Stimulated activated CD4-positive, alpha-beta T cell treated with anti-CD3 and anti-CD28 coated beads, TNF-alpha, amount 100 ng/mL, for 48 hours (primary cell): ENCODE measurements around the gene HOXA4.

ENCODE experiments used
- DNase-seq, 3 donors: peaks; one replicate each; pipeline ENCODE4 v3.0.0-alpha.2; 2020; ENCODE audit warnings: low read depth in 3 of 3

The HOXA4 gene

GRCh38 chr7:27147199-27148030 is 16.9 kb upstream of the HOXA4 start, which contains the start of gene HOXA6:
Gene HOXA6 (minus strand): TSS chr7:27147774. CDS start chr7:27147749, 25 bp downstream.
- no peak for DNase-seq

- no peak for DNase-seq
Measured at GRCh38 chr7:27146491-27147198, 16.1 kb upstream of the HOXA4 start.

DNA sequence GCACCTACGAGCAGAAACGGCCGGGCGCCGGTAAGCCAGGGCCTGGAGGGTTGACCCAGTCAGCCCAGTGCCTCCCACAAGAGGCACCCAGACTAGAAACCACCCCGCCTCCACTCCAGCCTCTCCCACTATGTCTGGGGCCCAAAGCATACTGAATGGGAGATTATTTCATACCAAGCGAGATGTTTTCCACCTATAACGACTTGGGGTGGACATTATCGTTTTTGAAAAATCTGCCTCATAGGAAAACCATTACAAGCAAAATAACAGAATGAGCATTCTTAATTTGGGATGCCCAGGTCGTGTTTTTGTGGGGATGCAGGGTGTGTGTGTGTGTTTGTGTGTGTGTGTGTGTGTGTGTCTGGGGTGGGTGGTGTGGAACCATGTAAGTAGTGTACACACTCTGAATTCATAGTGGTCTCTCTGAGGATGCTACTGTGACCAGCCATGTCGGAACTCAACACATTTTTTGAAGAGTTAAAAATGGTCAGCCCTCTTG is 15.4 kb upstream of the HOXA4 start:
- no peak for DNase-seq

GRCh38 chr7:27145165-27145913 is 14.8 kb upstream of the HOXA4 start:
- no peak for DNase-seq

DNA sequence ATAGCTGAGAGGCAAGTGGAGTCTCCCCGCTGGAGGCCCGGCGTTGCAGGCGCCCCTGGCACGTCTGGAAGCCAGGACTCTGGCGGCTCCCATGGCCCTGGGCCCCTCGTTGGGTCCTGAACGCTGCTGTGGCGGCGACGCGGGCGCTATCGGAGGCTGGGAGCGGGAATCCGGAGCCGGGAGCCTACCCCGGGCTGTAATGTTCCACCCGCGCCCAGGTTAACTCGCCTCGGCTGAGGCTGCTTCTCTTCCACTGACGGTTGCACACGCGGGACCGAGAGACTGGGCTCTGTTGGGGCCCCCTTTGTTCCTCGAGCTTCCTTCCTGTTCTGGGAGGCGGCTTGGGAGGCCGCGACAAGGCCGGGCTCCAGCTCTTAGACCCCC is 14.2 kb upstream of the HOXA4 start:
- DNase-seq, result no peak

- no peak for DNase-seq
Measured at GRCh38 chr7:27143950-27144780, 13.6 kb upstream of the HOXA4 start.

GRCh38 chr7:27143023-27143949 is 12.7 kb upstream of the HOXA4 start, which contains the start of gene HOXA5:
Gene HOXA5 (minus strand): TSS chr7:27143681. CDS start chr7:27143607, 74 bp downstream.
- no peak for DNase-seq

- no peak for DNase-seq
Measured at GRCh38 chr7:27142580-27143022, 12.0 kb upstream of the HOXA4 start.

GRCh38 chr7:27141923-27142579 is 11.5 kb upstream of the HOXA4 start:
- no peak for DNase-seq

GRCh38 chr7:27141137-27141922 is 10.8 kb upstream of the HOXA4 start:
- no peak for DNase-seq

- no peak for DNase-seq
Measured at GRCh38 chr7:27140126-27140857, 9.7 kb upstream of the HOXA4 start.

GRCh38 chr7:27139334-27140125 is 9.0 kb upstream of the HOXA4 start:
- DNase-seq, result no peak

- DNase-seq, result no peak
Measured at GRCh38 chr7:27138985-27139333, 8.4 kb upstream of the HOXA4 start.

- no peak for DNase-seq
Measured at GRCh38 chr7:27138472-27138871, 7.9 kb upstream of the HOXA4 start.

DNA sequence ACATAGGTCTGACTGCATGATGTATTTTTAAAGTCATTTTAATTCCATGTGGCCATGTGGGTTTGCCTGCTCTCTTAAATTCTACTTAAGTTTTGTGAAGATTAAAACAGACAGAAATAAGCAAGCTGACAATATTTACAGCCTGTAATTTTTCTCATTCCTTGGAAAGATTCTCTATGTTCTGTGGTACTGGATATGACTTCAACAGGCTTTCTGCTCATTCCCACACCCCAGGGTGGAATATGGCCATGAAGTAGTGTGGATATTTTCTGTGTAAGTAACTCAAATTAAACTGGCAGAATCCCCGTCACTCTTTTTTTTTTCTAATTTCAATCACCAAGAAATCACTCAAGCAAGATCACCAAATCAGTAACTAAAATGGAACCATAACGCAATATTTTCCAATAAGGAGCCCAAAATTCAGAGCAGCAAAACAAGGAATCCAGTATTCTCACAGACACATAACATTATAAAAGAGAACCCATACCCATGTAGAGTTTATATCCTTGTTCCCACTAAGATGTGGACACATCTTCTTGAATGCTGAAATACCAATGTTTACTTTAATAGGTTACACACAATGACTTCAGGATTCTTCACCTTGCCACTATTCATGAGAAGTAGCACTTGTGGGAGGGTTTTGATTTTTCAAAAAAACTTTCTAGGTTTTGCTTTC is 7.2 kb upstream of the HOXA4 start:
- no peak for DNase-seq

- no peak for DNase-seq
Measured at GRCh38 chr7:27134392-27134791, 3.8 kb upstream of the HOXA4 start.
